GM20431 (cell line): ENCODE measurements around the gene DOK7.

Experiments used
- in situ Hi-C: fragments of 300-500 bp; cut with MseI, MboI; formaldehyde crosslinking; loops from one replicate; pipeline ENCODE4 v1.15.0; 2020; ENCODE audit warnings: low sequenced_read_pairs; ENCODE audit not compliant: unreplicated experiment

DOK7 gene

GRCh38 chr4:3426465-3427133, 36.5 kb upstream of the DOK7 start:
- in situ Hi-C loops: no loop called here

- in situ Hi-C loops: no loop called here
Observed at GRCh38 chr4:3427134-3427476, 36.0 kb upstream of the DOK7 start.

GRCh38 chr4:3427706-3428446, 35.2 kb upstream of the DOK7 start:
- in situ Hi-C loops: no loop called here

- in situ Hi-C loops: no loop called here
Observed at GRCh38 chr4:3429651-3430050, 33.5 kb upstream of the DOK7 start.

GRCh38 chr4:3430524-3430923, 32.6 kb upstream of the DOK7 start:
- in situ Hi-C loops: no loop called here

- in situ Hi-C loops: no loop called here
Observed at GRCh38 chr4:3431446-3431993, 31.6 kb upstream of the DOK7 start.

- in situ Hi-C loops: no loop called here
Observed at GRCh38 chr4:3432381-3432790, 30.7 kb upstream of the DOK7 start.

GRCh38 chr4:3433138-3433869, 29.8 kb upstream of the DOK7 start:
- in situ Hi-C loops: no loop called here

GRCh38 chr4:3434881-3435685, 28.0 kb upstream of the DOK7 start:
- in situ Hi-C loops: no loop called here

- in situ Hi-C loops: no loop called here
Observed at GRCh38 chr4:3435686-3435956, 27.5 kb upstream of the DOK7 start.

- in situ Hi-C loops: no loop called here
Observed at GRCh38 chr4:3436048-3436797, 26.9 kb upstream of the DOK7 start.

- in situ Hi-C loops: no loop called here
Observed at GRCh38 chr4:3436798-3437581, 26.1 kb upstream of the DOK7 start.

GRCh38 chr4:3437582-3437936, 25.5 kb upstream of the DOK7 start:
- in situ Hi-C loops: no loop called here

- in situ Hi-C loops: no loop called here
Observed at GRCh38 chr4:3437998-3438846, 24.9 kb upstream of the DOK7 start.

- in situ Hi-C loops: no loop called here
Observed at GRCh38 chr4:3438847-3439180, 24.3 kb upstream of the DOK7 start.

- in situ Hi-C loops: no loop called here
Observed at GRCh38 chr4:3439391-3439790, 23.7 kb upstream of the DOK7 start.

- in situ Hi-C loops: no loop called here
Observed at GRCh38 chr4:3440011-3440410, 23.1 kb upstream of the DOK7 start.

GRCh38 chr4:3440979-3441500, 22.1 kb upstream of the DOK7 start:
- in situ Hi-C loops: no loop called here
